RWPE2 (cell line): Measurements from ENCODE around the gene CHST6.

Experiments
- ATAC-seq: fragments of 200-7000 bp; cut with Tn5 transposase; 3 replicates; pipeline ENCODE4 v1.9.1; 2021; ENCODE audit warnings: low read depth
- DNase-seq: peaks from one replicate; pipeline ENCODE4 v3.0.0-alpha.2; 2020; ENCODE audit warnings: low spot score
- H3K27ac ChIP-seq: fragments of 450-650 bp; 2 replicates; pipeline ENCODE4 v1.5.1; 2017; ENCODE audit warnings: mild to moderate bottlenecking; ENCODE audit not compliant: poor library complexity, severe bottlenecking
- H3K27me3 ChIP-seq: fragments of 250-450 bp; sonication (Bioruptor Pico); 2 replicates; pipeline ENCODE4 v1.5.1; 2021; ENCODE audit warnings: mild to moderate bottlenecking, moderate library complexity; ENCODE audit not compliant: insufficient read depth, poor library complexity, severe bottlenecking
- H3K36me3 ChIP-seq: fragments of 250-450 bp; sonication (Bioruptor Pico); 2 replicates; pipeline ENCODE4 v1.5.1; 2020; ENCODE audit warnings: low read depth, mild to moderate bottlenecking, moderate library complexity
- H3K4me1 ChIP-seq: fragments of 250-450 bp; sonication (Bioruptor Pico); 2 replicates; pipeline ENCODE4 v1.5.1; 2021; ENCODE audit warnings: mild to moderate bottlenecking, moderate library complexity; ENCODE audit not compliant: insufficient read depth, poor library complexity, severe bottlenecking
- H3K4me3 ChIP-seq: fragments of 250-450 bp; sonication (Bioruptor Pico); 2 replicates; pipeline ENCODE4 v1.5.1; 2021; ENCODE audit warnings: mild to moderate bottlenecking, moderate library complexity; ENCODE audit not compliant: severe bottlenecking
- H3K9me3 ChIP-seq: fragments of 250-450 bp; sonication (Bioruptor Pico); 2 replicates; pipeline ENCODE4 v1.5.1; 2021; ENCODE audit warnings: mild to moderate bottlenecking, moderate library complexity; ENCODE audit not compliant: severe bottlenecking
- TF ChIP-seq, protein P1 (sequence below): fragments of 450-650 bp; IDR thresholded peaks from one replicate; pipeline ENCODE4 v1.5.1; 2017; ENCODE audit warnings: mild to moderate bottlenecking, moderate library complexity; ENCODE audit not compliant: poor library complexity, severe bottlenecking

Gene CHST6

DNA sequence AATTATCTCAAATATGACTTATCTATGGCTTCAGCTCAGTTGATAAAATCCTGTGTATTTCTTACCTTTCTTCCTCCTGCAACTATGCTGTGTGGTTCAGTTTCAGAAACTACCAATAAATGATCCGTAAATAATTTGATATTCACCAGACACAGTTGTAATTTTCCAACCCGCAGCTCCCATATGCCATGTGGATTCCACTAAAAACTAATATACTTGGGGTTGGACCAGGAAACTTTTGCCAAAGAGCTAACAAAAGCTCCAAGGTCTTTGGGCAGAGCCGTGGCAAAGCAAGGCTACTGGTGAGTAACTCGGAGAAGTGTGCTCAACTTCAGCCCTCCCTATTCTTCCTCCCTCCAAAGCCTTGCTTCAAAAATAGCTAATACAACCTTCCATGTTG lies 2.3 kb upstream of the CHST6 start:
- Histone ChIP-seq H3K27me3 (peaks cover 4% of the 10 kb centered on the region), H3K4me3 (no peak overlapping the region), H3K27ac (no peak overlapping the region), H3K36me3 (no peaks in the 10 kb centered on the region), H3K9me3 (no peaks in the 10 kb centered on the region), H3K4me1 (peaks cover 23% of the 10 kb centered on the region)
- TF ChIP-seq, protein P1, sequence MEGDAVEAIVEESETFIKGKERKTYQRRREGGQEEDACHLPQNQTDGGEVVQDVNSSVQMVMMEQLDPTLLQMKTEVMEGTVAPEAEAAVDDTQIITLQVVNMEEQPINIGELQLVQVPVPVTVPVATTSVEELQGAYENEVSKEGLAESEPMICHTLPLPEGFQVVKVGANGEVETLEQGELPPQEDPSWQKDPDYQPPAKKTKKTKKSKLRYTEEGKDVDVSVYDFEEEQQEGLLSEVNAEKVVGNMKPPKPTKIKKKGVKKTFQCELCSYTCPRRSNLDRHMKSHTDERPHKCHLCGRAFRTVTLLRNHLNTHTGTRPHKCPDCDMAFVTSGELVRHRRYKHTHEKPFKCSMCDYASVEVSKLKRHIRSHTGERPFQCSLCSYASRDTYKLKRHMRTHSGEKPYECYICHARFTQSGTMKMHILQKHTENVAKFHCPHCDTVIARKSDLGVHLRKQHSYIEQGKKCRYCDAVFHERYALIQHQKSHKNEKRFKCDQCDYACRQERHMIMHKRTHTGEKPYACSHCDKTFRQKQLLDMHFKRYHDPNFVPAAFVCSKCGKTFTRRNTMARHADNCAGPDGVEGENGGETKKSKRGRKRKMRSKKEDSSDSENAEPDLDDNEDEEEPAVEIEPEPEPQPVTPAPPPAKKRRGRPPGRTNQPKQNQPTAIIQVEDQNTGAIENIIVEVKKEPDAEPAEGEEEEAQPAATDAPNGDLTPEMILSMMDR, result no peak
- DNase-seq (no peak), ATAC-seq (no peak)

DNA sequence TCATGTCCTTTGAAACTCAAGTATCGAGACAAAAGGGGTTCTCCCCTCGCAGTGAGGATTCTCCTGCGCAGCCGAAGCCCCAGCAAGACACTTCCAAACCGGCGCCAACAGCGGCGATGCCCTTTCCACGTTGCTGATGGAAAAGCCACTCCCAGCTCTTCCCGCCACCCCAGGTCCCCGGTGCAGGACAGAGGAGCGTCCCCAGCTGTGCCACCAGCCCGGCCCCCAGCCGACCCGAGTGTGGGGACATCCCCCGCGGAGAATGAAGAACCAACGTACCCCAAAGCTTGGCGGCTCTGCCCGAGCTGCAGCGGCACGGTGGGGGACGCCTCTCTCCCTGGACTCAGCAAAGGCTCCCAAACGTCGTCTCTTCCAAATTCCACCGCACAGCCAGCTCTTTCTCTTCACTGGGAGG lies 573 bp downstream of the CHST6 start:
- TF ChIP-seq, protein P1, result no peak
- peak; percentile 2; the same call in 1 of the 3 replicates for ATAC-seq
- peaks cover 4% of the 10 kb centered on the region for H3K27me3 ChIP-seq
- no peaks in the 10 kb centered on the region for H3K36me3 ChIP-seq
- H3K4me1 ChIP-seq, result peaks cover 11% of the 10 kb centered on the region
- H3K4me3 ChIP-seq, result peak overlapping the region; percentile 28
- H3K9me3 ChIP-seq, result no peaks in the 10 kb centered on the region
- no peak for DNase-seq
- H3K27ac ChIP-seq, result no peak overlapping the region

GRCh38 chr16:75494184-75494583 lies 1.1 kb downstream of the CHST6 start:
- no peak for ATAC-seq
- no peak overlapping the region for H3K4me3 ChIP-seq
- H3K27ac ChIP-seq, result no peak overlapping the region

DNA sequence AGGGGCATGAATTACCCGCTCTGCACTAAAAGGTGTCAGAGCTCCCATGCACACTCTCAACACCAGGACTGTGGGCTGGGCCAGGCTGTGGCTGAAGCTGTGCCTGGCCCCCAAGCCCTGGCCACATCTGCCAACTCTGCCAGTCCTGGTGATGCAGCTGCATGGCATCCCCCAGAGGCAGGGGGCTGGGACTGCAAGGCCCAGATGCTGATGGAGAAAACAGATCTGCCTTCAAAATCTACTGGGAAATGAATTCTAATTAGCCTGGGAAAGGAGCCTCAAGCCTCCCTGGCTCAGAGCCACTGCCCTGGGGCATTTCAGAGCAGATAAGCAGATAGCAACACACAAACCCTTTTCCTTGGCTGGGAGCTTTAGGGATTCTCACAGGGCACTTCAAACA lies 3.4 kb downstream of the CHST6 start:
- TF ChIP-seq, protein P1, result peak; percentile 73
- H3K4me3 ChIP-seq, result no peak overlapping the region
- H3K9me3 ChIP-seq, result no peaks in the 10 kb centered on the region
- DNase-seq (no peak), ATAC-seq (peak; percentile 79)
- H3K27ac ChIP-seq, result no peak overlapping the region
- H3K27me3 ChIP-seq, result peaks cover 4% of the 10 kb centered on the region
- H3K4me1 ChIP-seq, result no peaks in the 10 kb centered on the region
- no peaks in the 10 kb centered on the region for H3K36me3 ChIP-seq

More at GRCh38 chr16:75494184-75494583, 1.1 kb downstream of the CHST6 start:
- H3K27me3 ChIP-seq, result peaks cover 4% of the 10 kb centered on the region
- no peaks in the 10 kb centered on the region for H3K36me3 ChIP-seq
- no peaks in the 10 kb centered on the region for H3K9me3 ChIP-seq
- peaks cover 11% of the 10 kb centered on the region for H3K4me1 ChIP-seq
- TF ChIP-seq, protein P1, result no peak
- DNase-seq, result no peak

DNA sequence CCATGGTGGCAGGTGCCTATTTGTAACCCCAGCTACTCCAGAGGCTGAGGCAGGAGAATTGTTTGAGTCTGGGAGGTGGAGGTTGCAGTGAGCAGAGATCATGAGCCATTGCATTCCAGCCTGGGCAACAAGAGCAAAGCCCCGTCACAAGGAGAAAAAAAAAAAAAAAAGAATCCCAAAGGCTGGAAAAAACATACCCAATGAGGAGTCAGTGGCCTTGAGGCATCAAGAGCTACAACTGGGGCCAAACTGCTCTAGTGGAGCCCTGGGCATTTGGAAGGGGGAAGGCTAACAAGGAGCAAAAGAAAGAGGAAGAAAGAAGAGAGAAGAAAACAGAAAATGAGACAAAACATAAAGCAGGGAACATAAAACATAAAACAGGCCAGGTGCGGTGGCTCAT lies 6.9 kb downstream of the CHST6 start:
- H3K4me3 ChIP-seq, result no peak overlapping the region
- no peak for DNase-seq
- no peaks in the 10 kb centered on the region for H3K9me3 ChIP-seq
- H3K27ac ChIP-seq, result no peak overlapping the region
- TF ChIP-seq, protein P1, result no peak
- H3K36me3 ChIP-seq, result no peaks in the 10 kb centered on the region
- no peak for ATAC-seq
- H3K4me1 ChIP-seq, result peaks cover 32% of the 10 kb centered on the region
- H3K27me3 ChIP-seq, result no peaks in the 10 kb centered on the region
